CD4-positive, alpha-beta T cell (primary cell): Measurements from ENCODE around the gene PIP5KL1. TPM values are rescaled to one million over a fixed set of nuclear protein-coding genes. Genes with fewer than 3 reads are reported as not detected.

Experiments used
- ATAC-seq: fragments of 200-7000 bp; cut with Tn5 transposase; one replicate; pipeline ENCODE4 v1.10.0; 2022; ENCODE audit warnings: mild to moderate bottlenecking; ENCODE audit not compliant: poor library complexity
- CTCF ChIA-PET: fragments of 350-600 bp; sonication (Branson Sonifier 250); formaldehyde crosslinking; loops from one replicate; lab custom pipeline; 2021; ENCODE audit warnings: antibody characterized with exemption, inconsistent platforms; lab: Charles Lee
- POLR2A ChIA-PET: fragments of 350-600 bp; sonication (Branson Sonifier 250); formaldehyde crosslinking; loops from one replicate; lab custom pipeline; 2021; ENCODE audit warnings: antibody characterized with exemption, inconsistent platforms; lab: Charles Lee
- DNase-seq, 14 experiments: peaks; one replicate each; pipeline ENCODE4 v3.0.0-alpha.2; 2013 to 2020; ENCODE audit warnings: mixed read lengths in 2 of 14
- H3K27ac ChIP-seq, 2 donors: one replicate each; pipeline versions ENCODE4 v1.5.1 to v1.7.0; 2013; ENCODE audit warnings: low read length in 2 of 2, low read depth in 1 of 2, mild to moderate bottlenecking in 1 of 2
- H3K27me3 ChIP-seq, 2 experiments: 1 replicate in 1 of 2; 2 replicates in 1 of 2; pipeline versions ENCODE4 v1.6.1 to v1.7.0; 2013; ENCODE audit warnings: low read length in 2 of 2, control low read depth in 1 of 2, mild to moderate bottlenecking in 1 of 2, moderate library complexity in 1 of 2; ENCODE audit not compliant: insufficient read depth in 2 of 2, control insufficient read depth in 1 of 2
- H3K36me3 ChIP-seq: one replicate; pipeline ENCODE4 v1.6.1; 2013; ENCODE audit warnings: low read length, control low read depth; ENCODE audit not compliant: insufficient read depth
- H3K4me1 ChIP-seq: one replicate; pipeline ENCODE4 v1.6.1; 2013; ENCODE audit warnings: low read length, control low read depth; ENCODE audit not compliant: insufficient read depth
- H3K4me3 ChIP-seq: one replicate; pipeline ENCODE4 v1.5.1; 2013; ENCODE audit warnings: mild to moderate bottlenecking, low read length, moderate library complexity
- H3K9me3 ChIP-seq, 2 experiments: 1 replicate in 1 of 2; 2 replicates in 1 of 2; pipeline versions ENCODE4 v1.6.1 to v1.7.0; 2013; ENCODE audit warnings: low read length in 2 of 2, mild to moderate bottlenecking in 2 of 2, control low read depth in 1 of 2, moderate library complexity in 1 of 2; ENCODE audit not compliant: control insufficient read depth in 1 of 2, insufficient read depth in 1 of 2
- H3K27ac Mint-ChIP-seq: one replicate; pipeline ENCODE4 v1.8.0; 2020; ENCODE audit warnings: mixed read lengths
- H3K27me3 Mint-ChIP-seq: one replicate; pipeline ENCODE4 v1.8.0; 2021; ENCODE audit warnings: mixed read lengths
- H3K36me3 Mint-ChIP-seq: one replicate; pipeline ENCODE4 v1.8.0; 2021; ENCODE audit warnings: low read depth, mixed read lengths
- H3K4me1 Mint-ChIP-seq: one replicate; pipeline ENCODE4 v1.8.0; 2021; ENCODE audit warnings: low read depth, mixed read lengths
- H3K4me3 Mint-ChIP-seq: one replicate; pipeline ENCODE4 v1.8.0; 2020; ENCODE audit warnings: mild to moderate bottlenecking, mixed read lengths
- H3K9me3 Mint-ChIP-seq: one replicate; pipeline ENCODE4 v1.8.0; 2020; ENCODE audit warnings: mixed read lengths
- CTCF ChIP-seq: fragments of 200-600 bp; IDR thresholded peaks from one replicate; pipeline ENCODE4 v1.8.0; 2022; ENCODE audit warnings: antibody characterized with exemption, mild to moderate bottlenecking
- intact Hi-C, 2 experiments: fragments of 100-400 bp; cut with DNase I in 1 of 2; cut with micrococcal nuclease in 1 of 2; formaldehyde crosslinking; loops; one replicate each; pipeline versions ENCODE4 v1.15.1 to v1.9.0; 2023 to 2025; cut with DNase I, micrococcal nuclease
- total RNA-seq, 174 experiments: library from RNA in 2 of 174; stranded (reverse) in 2 of 174; gene quantifications; one replicate each; pipeline ENCODE4 v1.2.3 and lab custom pipeline; 2021 to 2026

Gene PIP5KL1
- total RNA-seq, 2 experiments from 2014 or later, result 2.9 to 3.3 TPM

GRCh38 chr9:127927988-127928675, 2.4 kb downstream of the PIP5KL1 start:
- H3K9me3 Mint-ChIP-seq, result no peaks in the 10 kb centered on the region
- Histone ChIP-seq H3K4me1 (peaks cover 52% of the 10 kb centered on the region), H3K27me3 (peaks cover 0 to 11% of the 10 kb centered on the region in 2 experiments), H3K9me3 (no peaks in the 10 kb centered on the region), H3K27ac (no peak overlapping the region), H3K4me3 (peak overlapping the region; percentile 40), H3K36me3 (no peaks in the 10 kb centered on the region)
- no peak for TF ChIP-seq CTCF
- H3K4me3 Mint-ChIP-seq, result peak overlapping the region; percentile 23
- CTCF ChIA-PET, result interaction anchor here (0.9 to 1.4 kb wide), 2 partner anchors 14 to 193 kb away, joined by 3 to 4 read pairs; partner anchors contain the start of gene TOR2A
- H3K27me3 Mint-ChIP-seq, result peaks cover 4% of the 10 kb centered on the region
- POLR2A ChIA-PET, result interaction anchor here (0.6 kb wide), 1 partner anchor 77 kb away, joined by 3 read pairs; no protein-coding TSS in a partner anchor
- intact Hi-C loops, result loop anchor here in 1 of 2 experiments (1.0 kb wide), 1 partner anchor 9 kb away; the partner anchor contains the start of gene DPM2
- H3K4me1 Mint-ChIP-seq, result peaks cover 32% of the 10 kb centered on the region
- no peaks in the 10 kb centered on the region for H3K36me3 Mint-ChIP-seq
- ATAC-seq (no peak), DNase-seq (peak in 2 of 14 experiments; percentile 44 to 59)
- no peak overlapping the region for H3K27ac Mint-ChIP-seq

- peaks cover 0 to 11% of the 10 kb centered on the region in 2 experiments for H3K27me3 ChIP-seq
- no peak for TF ChIP-seq CTCF
- Mint-ChIP-seq H3K9me3 (no peaks in the 10 kb centered on the region), H3K4me1 (peaks cover 28% of the 10 kb centered on the region), H3K27ac (no peak overlapping the region), H3K36me3 (no peaks in the 10 kb centered on the region), H3K27me3 (peaks cover 4% of the 10 kb centered on the region), H3K4me3 (peak overlapping the region; percentile 62)
- H3K36me3 ChIP-seq, result no peaks in the 10 kb centered on the region
- no peak overlapping the region for H3K27ac ChIP-seq
- no peaks in the 10 kb centered on the region for H3K9me3 ChIP-seq
- peak; percentile 73 to 92 (median 78) for DNase-seq
- H3K4me1 ChIP-seq, result peaks cover 52% of the 10 kb centered on the region
- ChIA-PET CTCF (no interaction called here), POLR2A (no interaction called here)
- ATAC-seq, result peak; percentile 69
- H3K4me3 ChIP-seq, result peak overlapping the region; percentile 59
- intact Hi-C loops, result loop anchor here in 1 of 2 experiments (1.0 kb wide), 1 partner anchor 10 kb away; the partner anchor contains the start of gene DPM2
These were observed 3.2 kb downstream of the PIP5KL1 start for GRCh38 chr9:127927201-127927987.

DNA sequence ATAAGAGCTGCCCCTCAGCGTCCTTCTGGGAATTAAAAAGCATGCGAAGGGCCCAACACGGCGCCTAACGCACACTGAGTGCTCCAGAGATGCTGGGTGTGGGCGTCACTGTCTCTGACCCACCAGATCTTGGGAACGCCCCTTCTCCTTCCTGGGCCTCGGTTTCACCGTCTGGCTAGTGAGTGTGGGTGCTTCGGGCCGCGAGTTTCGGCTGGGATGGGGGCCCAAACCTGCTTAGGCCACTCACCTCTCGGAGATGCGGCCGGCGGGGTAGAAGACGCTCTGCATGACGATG, 3.7 kb downstream of the PIP5KL1 start:
- Histone ChIP-seq H3K27ac (no peak overlapping the region), H3K4me1 (peaks cover 56% of the 10 kb centered on the region), H3K27me3 (peaks cover 0 to 11% of the 10 kb centered on the region in 2 experiments), H3K4me3 (peak overlapping the region; percentile 59), H3K9me3 (no peaks in the 10 kb centered on the region), H3K36me3 (no peaks in the 10 kb centered on the region)
- Mint-ChIP-seq H3K4me3 (peak overlapping the region; percentile 62), H3K27me3 (peaks cover 4% of the 10 kb centered on the region), H3K27ac (no peak overlapping the region), H3K36me3 (no peaks in the 10 kb centered on the region), H3K9me3 (no peaks in the 10 kb centered on the region), H3K4me1 (peaks cover 28% of the 10 kb centered on the region)
- POLR2A ChIA-PET, result no interaction called here
- ATAC-seq (peak; percentile 0), DNase-seq (peak in 2 of 14 experiments; percentile 37 to 56)
- intact Hi-C loops, result loop anchor here in 1 of 2 experiments (1.0 kb wide), 1 partner anchor 10 kb away; the partner anchor contains the start of gene DPM2
- TF ChIP-seq CTCF, result no peak
- CTCF ChIA-PET, result no interaction called here
